ENCODE measurements around the gene NMUR1. TPM values are rescaled to one million over a fixed set of nuclear protein-coding genes. Genes with fewer than 3 reads are reported as not detected.
A peak's percentile ranks its signal among the peaks of the same experiment; 100 is the strongest.
"Not testable (repeated sequence)": the region's sequence is repeated elsewhere in the genome, so short reads cannot be mapped to it uniquely, and the experiment has no call there.

Gene NMUR1
- polyA plus RNA-seq (2013, experiment 1 of 2), result 0.11 TPM
- polyA plus RNA-seq (2013, experiment 2 of 2), result not detected

DNA sequence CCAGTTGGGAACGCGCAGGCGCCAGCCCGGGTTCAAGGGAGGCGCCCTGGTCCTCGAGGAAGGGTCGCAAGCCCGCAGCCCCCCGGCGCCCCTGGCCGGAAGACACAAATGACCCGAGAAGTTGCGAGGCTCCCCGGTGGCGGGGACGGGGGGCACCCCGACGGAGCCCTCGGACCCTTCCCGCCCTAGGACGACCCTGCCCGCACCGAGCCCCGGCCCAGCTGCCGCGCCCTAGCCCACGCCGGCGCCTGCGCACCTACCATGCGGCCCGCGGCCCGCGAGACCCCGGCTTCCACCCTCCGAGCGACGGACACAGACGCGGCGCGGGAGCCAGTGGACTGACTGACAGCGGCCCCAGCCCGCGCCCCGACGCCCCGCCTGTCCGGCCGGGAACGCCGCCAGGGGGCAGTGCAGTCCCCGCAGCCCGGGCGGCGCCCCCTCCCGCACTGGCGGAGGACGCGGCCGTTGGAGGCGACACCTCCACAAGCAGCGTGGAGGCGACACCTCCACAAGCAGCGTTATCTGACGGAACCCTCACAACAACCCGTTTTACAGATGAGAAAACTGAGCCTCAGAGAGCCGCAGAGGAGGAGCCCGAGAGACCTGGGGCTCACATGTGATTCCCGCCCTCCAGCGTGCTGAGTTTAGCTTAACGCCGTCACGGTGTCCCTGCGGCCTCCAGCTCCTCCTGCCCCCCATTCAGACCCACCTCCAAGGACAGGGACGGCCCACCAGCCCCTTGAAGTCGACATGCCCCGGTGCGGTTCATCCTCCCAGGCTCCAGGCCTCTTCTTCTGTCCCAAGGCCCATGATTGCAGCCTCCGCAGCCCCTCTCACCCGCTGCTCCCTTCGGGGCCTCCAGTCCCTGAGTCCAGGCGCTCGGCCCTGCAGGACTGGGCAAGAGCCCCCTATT, at the start of gene NMUR1:
Gene NMUR1, minus strand, starts transcription at position 347 of the 913 bp plus-strand sequence. Its CDS starts 84 bp downstream, at position 263.
- no peaks in the 10 kb centered on the region for H3K36me3 ChIP-seq (ENCODE audit: control insufficient read depth, insufficient read depth, low read length)
- H3K27ac ChIP-seq (ENCODE audit: low read depth, low read length, severe bottlenecking), result no peak within 1 kb of the TSS
- WGBS, 2 experiments (ENCODE audit: insufficient coverage in 2 of 2), result 25 to 28% methylated on average over 52 to 81 of the region's 85 CpGs
- no peaks in the 10 kb centered on the region for H3K9me3 ChIP-seq (ENCODE audit: control insufficient read depth, low read length)
- no peaks in the 10 kb centered on the region for H3K4me1 ChIP-seq (ENCODE audit: control insufficient read depth, insufficient read depth, low read length, poor library complexity, severe bottlenecking)
- peak within 1 kb of the TSS; percentile 22 for H3K4me3 ChIP-seq (ENCODE audit: extremely low read depth, insufficient read depth, low read length, poor library complexity, severe bottlenecking)

DNA sequence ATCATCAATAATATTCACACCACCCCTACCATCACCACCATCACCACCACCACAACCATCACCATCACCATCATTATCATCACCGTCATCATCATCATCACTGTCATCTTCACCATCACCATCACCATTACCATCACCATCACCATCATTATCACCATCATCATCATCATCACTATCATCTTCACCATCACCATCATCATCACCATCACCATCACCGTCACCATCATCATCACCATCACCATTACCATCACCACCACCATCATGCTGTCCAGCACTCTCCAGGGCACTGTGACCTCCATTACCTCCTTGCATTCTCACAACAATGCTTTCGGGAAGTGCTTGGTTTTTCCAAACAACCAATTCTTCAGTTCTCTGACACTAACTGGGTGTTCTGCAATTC, 49.3 kb upstream of the NMUR1 start:
- no peak overlapping the region for H3K4me3 ChIP-seq (ENCODE audit: extremely low read depth, insufficient read depth, low read length, poor library complexity, severe bottlenecking)
- H3K4me1 ChIP-seq (ENCODE audit: control insufficient read depth, insufficient read depth, low read length, poor library complexity, severe bottlenecking), result peaks cover 6% of the 10 kb centered on the region
- no peak overlapping the region for H3K27ac ChIP-seq (ENCODE audit: low read depth, low read length, severe bottlenecking)
- no peaks in the 10 kb centered on the region for H3K36me3 ChIP-seq (ENCODE audit: control insufficient read depth, insufficient read depth, low read length)
- H3K9me3 ChIP-seq (ENCODE audit: control insufficient read depth, low read length), result no peaks in the 10 kb centered on the region
- 83 to 93% methylated on average over 3 of the region's 3 CpGs for WGBS, 2 experiments (ENCODE audit: insufficient coverage in 2 of 2)

- H3K27ac ChIP-seq (ENCODE audit: low read depth, low read length, severe bottlenecking); H3K4me3 ChIP-seq (ENCODE audit: extremely low read depth, insufficient read depth, low read length, poor library complexity, severe bottlenecking); H3K9me3 ChIP-seq (ENCODE audit: control insufficient read depth, low read length); H3K4me1 ChIP-seq (ENCODE audit: control insufficient read depth, insufficient read depth, low read length, poor library complexity, severe bottlenecking); H3K36me3 ChIP-seq (ENCODE audit: control insufficient read depth, insufficient read depth, low read length): not testable (repeated sequence)
- WGBS, 2 experiments (ENCODE audit: insufficient coverage in 2 of 2), result 94 to 100% methylated on average over 2 of the region's 2 CpGs
Observed at GRCh38 chr2:231578655-231579054, 48.4 kb upstream of the NMUR1 start.

- WGBS, 2 experiments (ENCODE audit: insufficient coverage in 2 of 2), result 83 to 86% methylated on average over 2 of the region's 4 CpGs
Observed at GRCh38 chr2:231576465-231576864, 46.2 kb upstream of the NMUR1 start.

GRCh38 chr2:231575612-231576256, 45.5 kb upstream of the NMUR1 start:
- no peak overlapping the region for H3K4me3 ChIP-seq (ENCODE audit: extremely low read depth, insufficient read depth, low read length, poor library complexity, severe bottlenecking)
- 83 to 95% methylated on average over 5 to 7 of the region's 10 CpGs for WGBS, 2 experiments (ENCODE audit: insufficient coverage in 2 of 2)
- peaks cover 6% of the 10 kb centered on the region for H3K4me1 ChIP-seq (ENCODE audit: control insufficient read depth, insufficient read depth, low read length, poor library complexity, severe bottlenecking)
- no peaks in the 10 kb centered on the region for H3K9me3 ChIP-seq (ENCODE audit: control insufficient read depth, low read length)
- no peak overlapping the region for H3K27ac ChIP-seq (ENCODE audit: low read depth, low read length, severe bottlenecking)
- H3K36me3 ChIP-seq (ENCODE audit: control insufficient read depth, insufficient read depth, low read length), result no peaks in the 10 kb centered on the region

More at GRCh38 chr2:231576465-231576864, 46.2 kb upstream of the NMUR1 start:
- H3K36me3 ChIP-seq (ENCODE audit: control insufficient read depth, insufficient read depth, low read length), result no peaks in the 10 kb centered on the region
- no peak overlapping the region for H3K4me3 ChIP-seq (ENCODE audit: extremely low read depth, insufficient read depth, low read length, poor library complexity, severe bottlenecking)
- no peaks in the 10 kb centered on the region for H3K9me3 ChIP-seq (ENCODE audit: control insufficient read depth, low read length)
- no peak overlapping the region for H3K27ac ChIP-seq (ENCODE audit: low read depth, low read length, severe bottlenecking)
- H3K4me1 ChIP-seq (ENCODE audit: control insufficient read depth, insufficient read depth, low read length, poor library complexity, severe bottlenecking), result peaks cover 6% of the 10 kb centered on the region

DNA sequence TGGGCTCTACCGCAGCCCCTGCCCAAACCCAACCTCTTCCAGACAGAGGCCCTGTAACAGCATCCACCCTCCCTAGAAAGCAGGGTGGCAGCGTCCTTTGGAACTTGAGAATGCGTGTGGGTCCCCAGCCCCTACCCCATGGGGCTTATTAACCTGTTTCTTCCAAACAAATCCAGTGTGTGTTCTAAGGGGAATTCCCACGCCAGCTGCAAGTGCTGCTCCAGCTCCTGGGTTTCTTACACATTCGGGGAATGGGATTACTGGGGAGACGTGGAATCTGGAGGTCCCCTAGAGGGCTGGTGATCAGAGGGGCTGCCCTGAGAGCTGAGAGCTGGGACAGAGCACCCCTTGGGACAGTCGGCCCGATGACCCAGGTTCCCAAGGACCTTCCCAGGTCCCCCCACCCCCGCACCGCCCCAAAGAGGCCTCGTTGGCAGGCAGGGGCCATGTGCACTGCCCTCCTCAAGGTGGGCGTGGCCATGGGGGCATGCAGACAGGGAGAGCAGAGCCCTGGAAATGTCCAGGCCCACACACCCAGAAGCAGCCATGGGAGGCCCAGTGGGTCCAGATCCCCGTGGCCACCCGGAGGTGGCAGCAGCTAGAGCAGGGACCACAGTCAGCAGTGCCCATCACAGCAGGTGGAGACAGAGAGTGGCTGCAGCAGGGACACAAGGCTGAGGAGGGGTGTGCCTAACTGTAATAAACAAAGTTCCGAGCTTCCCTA, 43.6 kb upstream of the NMUR1 start:
- 76 to 83% methylated on average over 11 of the region's 15 CpGs for WGBS, 2 experiments (ENCODE audit: insufficient coverage in 2 of 2)
- Histone ChIP-seq H3K4me1 (ENCODE audit: control insufficient read depth, insufficient read depth, low read length, poor library complexity, severe bottlenecking) (peaks cover 6% of the 10 kb centered on the region), H3K27ac (ENCODE audit: low read depth, low read length, severe bottlenecking) (no peak overlapping the region), H3K36me3 (ENCODE audit: control insufficient read depth, insufficient read depth, low read length) (no peaks in the 10 kb centered on the region), H3K4me3 (ENCODE audit: extremely low read depth, insufficient read depth, low read length, poor library complexity, severe bottlenecking) (no peak overlapping the region), H3K9me3 (ENCODE audit: control insufficient read depth, low read length) (no peaks in the 10 kb centered on the region)

GRCh38 chr2:231573096-231573495, 42.9 kb upstream of the NMUR1 start:
- H3K27ac ChIP-seq (ENCODE audit: low read depth, low read length, severe bottlenecking), result no peak overlapping the region
- H3K4me3 ChIP-seq (ENCODE audit: extremely low read depth, insufficient read depth, low read length, poor library complexity, severe bottlenecking), result no peak overlapping the region
- 75% methylated on average over 4 of the region's 4 CpGs; no CpG with 5 or more reads in 1 of the 2 experiments for WGBS, 2 experiments (ENCODE audit: insufficient coverage in 2 of 2)
- no peaks in the 10 kb centered on the region for H3K9me3 ChIP-seq (ENCODE audit: control insufficient read depth, low read length)
- no peaks in the 10 kb centered on the region for H3K36me3 ChIP-seq (ENCODE audit: control insufficient read depth, insufficient read depth, low read length)
- peaks cover 9% of the 10 kb centered on the region for H3K4me1 ChIP-seq (ENCODE audit: control insufficient read depth, insufficient read depth, low read length, poor library complexity, severe bottlenecking)

GRCh38 chr2:231571661-231572191, 41.5 kb upstream of the NMUR1 start:
- Histone ChIP-seq H3K36me3 (ENCODE audit: control insufficient read depth, insufficient read depth, low read length) (no peaks in the 10 kb centered on the region), H3K27ac (ENCODE audit: low read depth, low read length, severe bottlenecking) (no peak overlapping the region), H3K4me1 (ENCODE audit: control insufficient read depth, insufficient read depth, low read length, poor library complexity, severe bottlenecking) (peaks cover 9% of the 10 kb centered on the region), H3K9me3 (ENCODE audit: control insufficient read depth, low read length) (no peaks in the 10 kb centered on the region), H3K4me3 (ENCODE audit: extremely low read depth, insufficient read depth, low read length, poor library complexity, severe bottlenecking) (no peak overlapping the region)
- 47 to 75% methylated on average over 3 to 4 of the region's 4 CpGs for WGBS, 2 experiments (ENCODE audit: insufficient coverage in 2 of 2)

- not testable (repeated sequence) for H3K27ac ChIP-seq (ENCODE audit: low read depth, low read length, severe bottlenecking); H3K4me3 ChIP-seq (ENCODE audit: extremely low read depth, insufficient read depth, low read length, poor library complexity, severe bottlenecking); H3K4me1 ChIP-seq (ENCODE audit: control insufficient read depth, insufficient read depth, low read length, poor library complexity, severe bottlenecking); H3K36me3 ChIP-seq (ENCODE audit: control insufficient read depth, insufficient read depth, low read length); H3K9me3 ChIP-seq (ENCODE audit: control insufficient read depth, low read length)
- WGBS, 2 experiments (ENCODE audit: insufficient coverage in 2 of 2), result 97 to 100% methylated on average over 4 of the region's 5 CpGs
Observed at GRCh38 chr2:231570915-231571314, 40.7 kb upstream of the NMUR1 start.

- H3K4me3 ChIP-seq (ENCODE audit: extremely low read depth, insufficient read depth, low read length, poor library complexity, severe bottlenecking), result no peak overlapping the region
- no peaks in the 10 kb centered on the region for H3K9me3 ChIP-seq (ENCODE audit: control insufficient read depth, low read length)
- no peaks in the 10 kb centered on the region for H3K36me3 ChIP-seq (ENCODE audit: control insufficient read depth, insufficient read depth, low read length)
- H3K4me1 ChIP-seq (ENCODE audit: control insufficient read depth, insufficient read depth, low read length, poor library complexity, severe bottlenecking), result peaks cover 3% of the 10 kb centered on the region
- no peak overlapping the region for H3K27ac ChIP-seq (ENCODE audit: low read depth, low read length, severe bottlenecking)
- WGBS, 2 experiments (ENCODE audit: insufficient coverage in 2 of 2), result 83 to 100% methylated on average over 3 to 6 of the region's 7 CpGs
Observed at GRCh38 chr2:231568785-231569435, 38.7 kb upstream of the NMUR1 start.
